ENCODE results near the gene NHLRC4.

The NHLRC4 gene

GRCh38 chr16:565419-566330, 1.1 kb upstream of the NHLRC4 start (continued):
- TF ChIP-seq ZNF354C (tag by site-specific recombination; IDR thresholded peaks at IDR 0.05; ENCODE audit: borderline replicate concordance, low read depth): no peak
- TF ChIP-seq ZNF140 (tag by site-specific recombination; IDR thresholded peaks at IDR 0.05): no peak
- no peak for TF ChIP-seq SCRT1 (tag by site-specific recombination; IDR thresholded peaks at IDR 0.05; ENCODE audit: borderline replicate concordance)
- TF ChIP-seq ZNF302 (tag by site-specific recombination; IDR thresholded peaks at IDR 0.05; ENCODE audit: low read depth): no peak
- no peak for TF ChIP-seq ZNF488 (tag by site-specific recombination; IDR thresholded peaks at IDR 0.05)
- no peak for TF ChIP-seq YY1 (tag by site-specific recombination; IDR thresholded peaks at IDR 0.05)
- TF ChIP-seq ZNF223 (tag by site-specific recombination; IDR thresholded peaks at IDR 0.05): no peak
- TF ChIP-seq ZNF473 (tag by site-specific recombination; IDR thresholded peaks at IDR 0.05): no peak
- TF ChIP-seq ZIC2 (tag by site-specific recombination; IDR thresholded peaks at IDR 0.05): peak; percentile 96
- no peak for TF ChIP-seq SP7 (tag by site-specific recombination; IDR thresholded peaks at IDR 0.05)
- no peak for TF ChIP-seq ZNF404 (tag by site-specific recombination; IDR thresholded peaks at IDR 0.05)
- no peak for TF ChIP-seq ZNF645 (tag by site-specific recombination; IDR thresholded peaks at IDR 0.05)
- no peak for TF ChIP-seq ZNF670 (tag by site-specific recombination; IDR thresholded peaks at IDR 0.05; ENCODE audit: low read depth)
- no peak for TF ChIP-seq SALL2 (tag by site-specific recombination; IDR thresholded peaks at IDR 0.05; ENCODE audit: borderline replicate concordance)
- no peak for TF ChIP-seq KLF10 (tag by site-specific recombination; IDR thresholded peaks at IDR 0.05)
- TF ChIP-seq ZNF624 (tag by site-specific recombination; IDR thresholded peaks at IDR 0.05): no peak
- no peak for TF ChIP-seq INSM2 (tag by site-specific recombination; IDR thresholded peaks at IDR 0.05)
- TF ChIP-seq HOXD13 (CRISPR knock-in tag; IDR thresholded peaks at IDR 0.05; ENCODE audit: borderline replicate concordance): no peak
- no peak for TF ChIP-seq ZNF580 (tag by site-specific recombination; IDR thresholded peaks at IDR 0.05)
- TF ChIP-seq BCL6B (tag by site-specific recombination; IDR thresholded peaks at IDR 0.05): no peak
- TF ChIP-seq HOXA7 (CRISPR knock-in tag; IDR thresholded peaks at IDR 0.05; ENCODE audit: borderline replicate concordance): no peak
- TF ChIP-seq TRIM28 (IDR thresholded peaks at IDR 0.05; ENCODE audit: borderline replicate concordance, low read length): no peak
- TF ChIP-seq ZNF146 (tag by site-specific recombination; IDR thresholded peaks at IDR 0.05): no peak
- TF ChIP-seq KLF17 (tag by site-specific recombination; IDR thresholded peaks at IDR 0.05): peak; percentile 49
- no peak for TF ChIP-seq ZNF555 (tag by site-specific recombination; conservative IDR thresholded peaks at IDR 0.05)
- TF ChIP-seq ZNF174 (tag by site-specific recombination; IDR thresholded peaks at IDR 0.05): no peak
- TF ChIP-seq ZNF629 (tag by site-specific recombination; IDR thresholded peaks at IDR 0.05): no peak
- TF ChIP-seq ZNF596 (tag by site-specific recombination; IDR thresholded peaks at IDR 0.05): no peak
- peak; percentile 41; the same call in 1 of the 2 replicates for TF ChIP-seq ZBTB7A (tag by site-specific recombination; IDR thresholded peaks at IDR 0.05; ENCODE audit: low read depth)
- TF ChIP-seq ZNF600 (tag by site-specific recombination; IDR thresholded peaks at IDR 0.05): peak; percentile 57
- TF ChIP-seq EGR2 (tag by site-specific recombination; IDR thresholded peaks at IDR 0.05; ENCODE audit: low read depth): peak; percentile 82
- TF ChIP-seq ZNF221 (tag by site-specific recombination; IDR thresholded peaks at IDR 0.05; ENCODE audit: borderline replicate concordance): no peak
- no peak for TF ChIP-seq ZSCAN5A (tag by site-specific recombination; IDR thresholded peaks at IDR 0.05)
- peak; percentile 92 for TF ChIP-seq KLF1 (tag by site-specific recombination; IDR thresholded peaks at IDR 0.05)

All from HEK293 (cell line).